HepG2 (cell line): Measurements from ENCODE around the gene IFI30. TPM values are rescaled to one million over a fixed set of nuclear protein-coding genes. Genes with fewer than 3 reads are reported as not detected.

ENCODE experiments used
- ATAC-seq: fragments of 200-7000 bp; cut with Tn5 transposase; 3 replicates; pipeline ENCODE4 v1.9.1; 2020; ENCODE audit warnings: mild to moderate bottlenecking, moderate library complexity
- BruUV-seq: library from RNA; stranded (reverse); fragments of 400-500 nt; replicated peaks from 2 replicates; lab custom pipeline; 2021; lab: Mats Ljungman, UMichigan
- CTCF ChIA-PET: fragments of 300-600 bp; formaldehyde crosslinking; extraction: SDS; loops from one replicate; lab custom pipeline; 2021; ENCODE audit warnings: low total read pairs, inconsistent platforms, low intra/inter-chr PET ratio; lab: Yijun Ruan, JAX
- POLR2A ChIA-PET: fragments of 350-600 bp; sonication (Branson Sonifier 250); formaldehyde crosslinking; loops from one replicate; lab custom pipeline; 2020; ENCODE audit warnings: antibody characterized with exemption, inconsistent platforms; lab: Yijun Ruan, JAX
- DNase-seq: peaks from one replicate; pipeline ENCODE4 v3.0.0-alpha.2; 2015; ENCODE audit warnings: low spot score
- FAIRE-seq: peaks from 3 replicates; lab custom pipeline; 2011; peaks lifted over from hg19 to GRCh38; lab: Jason Lieb, UNC
- H2AFZ ChIP-seq: one replicate; pipeline ENCODE4 v1.6.1; 2011; ENCODE audit warnings: low read length, inconsistent platforms
- H3K27ac ChIP-seq: fragments of 300-600 bp; 3 replicates; pipeline ENCODE4 v1.8.0; 2011; ENCODE audit warnings: mixed run types, mild to moderate bottlenecking, mixed read lengths, low read length, inconsistent platforms; ENCODE audit not compliant: insufficient read depth; ENCODE audit errors: extremely low read length
- H3K27me3 ChIP-seq, 2 experiments: fragments of 200-600 bp in 1 of 2; 2 replicates in 1 of 2; 3 replicates in 1 of 2; pipeline versions ENCODE4 v1.6.0 to v1.8.0; 2011; ENCODE audit warnings: low read length in 2 of 2, mild to moderate bottlenecking in 2 of 2, moderate library complexity in 2 of 2, inconsistent platforms in 1 of 2; ENCODE audit not compliant: insufficient read depth in 2 of 2, control insufficient read depth in 1 of 2
- H3K36me3 ChIP-seq, 2 experiments: fragments of 200-600 bp in 1 of 2; replicated peaks in 1 of 2; 2 replicates in 1 of 2; 3 replicates in 1 of 2; pipeline versions ENCODE4 v1.5.1 to v1.8.0; 2011; ENCODE audit warnings: low read length in 2 of 2, inconsistent platforms in 1 of 2; ENCODE audit not compliant: insufficient read depth in 2 of 2, control insufficient read depth in 1 of 2
- H3K4me1 ChIP-seq: 2 replicates; pipeline ENCODE4 v1.5.1; 2012; ENCODE audit warnings: low read length, inconsistent platforms; ENCODE audit not compliant: insufficient read depth
- H3K4me2 ChIP-seq: 2 replicates; pipeline ENCODE4 v1.6.0; 2011; ENCODE audit warnings: low read depth, low read length, inconsistent platforms
- H3K4me3 ChIP-seq, 3 experiments: fragments of 200-600 bp in 1 of 3; sonication (generic), shearing (Covaris generic) in 1 of 3; replicated peaks in 1 of 3; 2 replicates each; pipeline ENCODE4 v1.5.1; 2011 to 2016; ENCODE audit warnings: low read length in 3 of 3, inconsistent platforms in 2 of 3, low read depth in 2 of 3, mild to moderate bottlenecking in 2 of 3, control low read depth in 1 of 3, mixed read lengths in 1 of 3; ENCODE audit not compliant: insufficient read depth in 1 of 3
- H3K79me2 ChIP-seq: one replicate; pipeline ENCODE4 v1.6.1; 2011; ENCODE audit warnings: low read length, inconsistent platforms; ENCODE audit not compliant: insufficient read depth
- H3K9ac ChIP-seq: 2 replicates; pipeline ENCODE4 v1.6.0; 2011; ENCODE audit warnings: mild to moderate bottlenecking, low read depth, low read length, inconsistent platforms; ENCODE audit not compliant: insufficient read depth
- H3K9me3 ChIP-seq: 2 replicates; pipeline ENCODE4 v1.5.1; 2012; ENCODE audit warnings: mild to moderate bottlenecking, low read length
- H4K20me1 ChIP-seq: 2 replicates; pipeline ENCODE4 v1.6.0; 2011; ENCODE audit warnings: inconsistent platforms, mild to moderate bottlenecking, low read length, moderate library complexity; ENCODE audit not compliant: insufficient read depth
- BHLHE40 ChIP-seq: IDR thresholded peaks from 2 replicates; pipeline ENCODE4 v1.6.1; 2011; ENCODE audit warnings: low read length, improper control_type of control experiment
- CBX2 ChIP-seq, 2 experiments: fragments of 200-600 bp in 1 of 2; sonication (generic); formaldehyde crosslinking in 1 of 2; IDR thresholded peaks; 2 replicates each; pipeline versions ENCODE4 v1.7.0 to v1.8.1; 2018 to 2022; ENCODE audit warnings: low read depth in 2 of 2, low read length in 1 of 2, mild to moderate bottlenecking in 1 of 2, missing genetic modification reagents in 1 of 2
- CREB1 ChIP-seq, 2 experiments: fragments of 450-650 bp in 1 of 2; IDR thresholded peaks; 2 replicates each; pipeline ENCODE4 v1.6.1; 2016 to 2017; ENCODE audit warnings: control low read depth in 1 of 2, mild to moderate bottlenecking in 1 of 2, missing compliant biosample characterization in 1 of 2, missing genetic modification characterization in 1 of 2
- FLYWCH1 ChIP-seq: sonication (generic); formaldehyde crosslinking; IDR thresholded peaks from 2 replicates; pipeline ENCODE4 v1.8.1; 2023; ENCODE audit warnings: mild to moderate bottlenecking, missing genetic modification reagents
- GATA4 ChIP-seq: sonication (generic); IDR thresholded peaks from 2 replicates; pipeline ENCODE4 v1.6.1; 2016; ENCODE audit warnings: antibody characterized with exemption, low read depth, borderline replicate concordance
- HES4 ChIP-seq: sonication (generic); formaldehyde crosslinking; IDR thresholded peaks from 2 replicates; pipeline ENCODE4 v1.9.0; 2021; ENCODE audit warnings: mild to moderate bottlenecking, missing genetic modification reagents, borderline replicate concordance
- HNRNPL ChIP-seq: fragments of 200-400 bp; formaldehyde crosslinking; IDR thresholded peaks from 2 replicates; pipeline ENCODE4 v1.6.1; 2017; ENCODE audit warnings: mild to moderate bottlenecking, low read depth, low read length
- HNRNPLL ChIP-seq: fragments of 200-400 bp; formaldehyde crosslinking; IDR thresholded peaks from 2 replicates; pipeline ENCODE4 v1.6.1; 2017; ENCODE audit warnings: mild to moderate bottlenecking, low read depth, low read length; ENCODE audit not compliant: poor library complexity, severe bottlenecking
- JUND ChIP-seq: sonication (generic); formaldehyde crosslinking; IDR thresholded peaks from 2 replicates; pipeline ENCODE4 v1.8.0; 2022; ENCODE audit warnings: mild to moderate bottlenecking, missing genetic modification reagents
- MTF2 ChIP-seq: sonication (generic); formaldehyde crosslinking; IDR thresholded peaks from 2 replicates; pipeline ENCODE4 v1.5.0; 2020; ENCODE audit warnings: missing genetic modification reagents, borderline replicate concordance
- MXI1 ChIP-seq: IDR thresholded peaks from 3 replicates; pipeline ENCODE4 v1.6.1; 2012; ENCODE audit warnings: low read depth, low read length, inconsistent platforms, borderline replicate concordance
- POLR2A ChIP-seq, 2 experiments: IDR thresholded peaks; 2 replicates each; pipeline ENCODE4 v1.6.1; 2011; ENCODE audit warnings: low read depth in 2 of 2, low read length in 2 of 2, mild to moderate bottlenecking in 1 of 2, moderate library complexity in 1 of 2; ENCODE audit not compliant: insufficient read depth in 1 of 2
- POLR2G ChIP-seq: fragments of 200-400 bp; formaldehyde crosslinking; IDR thresholded peaks from 2 replicates; pipeline ENCODE4 v1.6.1; 2018; ENCODE audit warnings: mild to moderate bottlenecking, low read depth, low read length, moderate library complexity
- RELA ChIP-seq: sonication (generic); formaldehyde crosslinking; IDR thresholded peaks from 2 replicates; pipeline ENCODE4 v1.4.0; 2020; ENCODE audit warnings: missing genetic modification reagents
- SP4 ChIP-seq: sonication (generic); formaldehyde crosslinking; IDR thresholded peaks from 2 replicates; pipeline ENCODE4 v1.8.1; 2023; ENCODE audit warnings: mild to moderate bottlenecking, missing genetic modification reagents
- ZKSCAN1 ChIP-seq: fragments of 150-350 bp; IDR thresholded peaks from 2 replicates; pipeline ENCODE4 v1.6.1; 2014; ENCODE audit warnings: low read length
- ZNF160 ChIP-seq: sonication (generic); formaldehyde crosslinking; IDR thresholded peaks from 2 replicates; pipeline ENCODE4 v1.8.0; 2022; ENCODE audit warnings: mild to moderate bottlenecking, inconsistent platforms, missing genetic modification reagents
- ZNF260 ChIP-seq: sonication (generic); formaldehyde crosslinking; IDR thresholded peaks from 2 replicates; pipeline ENCODE4 v1.4.0; 2020; ENCODE audit warnings: missing genetic modification reagents, low read depth, mild to moderate bottlenecking, borderline replicate concordance
- ZNF333 ChIP-seq: sonication (generic); formaldehyde crosslinking; IDR thresholded peaks from 2 replicates; pipeline ENCODE4 v1.4.0; 2020; ENCODE audit warnings: mild to moderate bottlenecking, missing genetic modification reagents, borderline replicate concordance
- ZNF761 ChIP-seq: sonication (generic); formaldehyde crosslinking; conservative IDR thresholded peaks from 2 replicates; pipeline ENCODE4 v1.4.0; 2020; ENCODE audit warnings: mild to moderate bottlenecking, missing genetic modification reagents
- ZNF768 ChIP-seq: sonication (generic); formaldehyde crosslinking; IDR thresholded peaks from 2 replicates; pipeline ENCODE4 v1.4.0; 2020; ENCODE audit warnings: missing genetic modification reagents
- ZNF879 ChIP-seq: sonication (generic); formaldehyde crosslinking; IDR thresholded peaks from 2 replicates; pipeline ENCODE4 v1.8.1; 2023; ENCODE audit warnings: missing genetic modification reagents
- WGBS: methylation state at CpG from one replicate; pipeline ENCODE4 v1.1.6; 2017; ENCODE audit warnings: low lambda C conversion rate; 5-methylcytosine and 5-hydroxymethylcytosine counted together
- in situ Hi-C: cut with HindIII; loops from 2 replicates; pipeline ENCODE4 v1.10.0; 2017; ENCODE audit warnings: low pct_unique_long_range_greater_than_20kb; ENCODE audit not compliant: extremely low pct_ligation_motif_present
- intact Hi-C: fragments of 100-400 bp; cut with micrococcal nuclease; formaldehyde crosslinking; loops from one replicate; pipeline ENCODE4 v1.10.0; 2022; ENCODE audit not compliant: unreplicated experiment
- polyA plus RNA-seq, 8 experiments: library from polyadenylated mRNA; depleted of rRNA in 3 of 8; stranded (reverse) in 7 of 8; unstranded in 1 of 8; fragments of >200 nt; fragmentation: Illumina TruSeq in 4 of 8; extraction: Trizol in 4 of 8; gene quantifications; 2 replicates each; pipeline versions ENCODE4 v1.2.1 to v1.2.3, GENCODE V29; 2011 to 2016; ENCODE audit warnings: low read depth in 4 of 8, missing spikeins in 1 of 8, mixed read lengths in 1 of 8; ENCODE audit not compliant: insufficient read depth in 1 of 8
- total RNA-seq, 5 experiments: library from RNA; depleted of rRNA; stranded (reverse); fragments of >200 nt; fragmentation: Illumina TruSeq; extraction: Trizol; gene quantifications; 2 replicates each; pipeline ENCODE4 v1.2.3, GENCODE V29; 2016; ENCODE audit warnings: low read depth in 1 of 5

Gene IFI30
- total and polyA plus RNA-seq, 2 of the 13 experiments (the other 11 are each of a cell fraction or from before 2014, with no cell fraction given): 25.0 to 79.4 TPM

- no peak for TF ChIP-seq MXI1
- TF ChIP-seq JUND: no peak
- TF ChIP-seq ZNF333 (CRISPR knock-in tag): no peak
- no peak for TF ChIP-seq HNRNPL
- TF ChIP-seq MTF2 (CRISPR knock-in tag): no peak
- no peak for TF ChIP-seq RELA (CRISPR knock-in tag)
- no peak for TF ChIP-seq ZNF761 (CRISPR knock-in tag)
- no peak for TF ChIP-seq ZNF160 (CRISPR knock-in tag)
Measured at GRCh38 chr19:18149596-18149975, 24.0 kb upstream of the IFI30 start (continued).

- 91% methylated on average over 13 of the region's 18 CpGs for WGBS
- H3K9ac ChIP-seq: peak overlapping the region; percentile 87; the same call in 1 of the 2 replicates
- intact Hi-C loops: no loop called here
Measured at GRCh38 chr19:18150776-18151624, 22.6 kb upstream of the IFI30 start.

More at GRCh38 chr19:18150776-18151624, 22.6 kb upstream of the IFI30 start:
- ChIA-PET POLR2A (interaction anchor here (1.3 to 3.1 kb wide), 8 partner anchors 9 to 74 kb away, joined by 4 to 18 read pairs (median 7); no protein-coding TSS in a partner anchor), CTCF (no interaction called here)
- Histone ChIP-seq H3K36me3 (peaks cover 8 to 17% of the 10 kb centered on the region in 2 experiments; a peak in 4 of 5 replicates), H3K79me2 (peaks cover 13% of the 10 kb centered on the region), H3K27me3 (no peaks in the 10 kb centered on the region; a peak in 1 of 5 replicates), H3K9me3 (no peaks in the 10 kb centered on the region), H3K4me3 (no peak overlapping the region; a peak in 1 of 6 replicates), H4K20me1 (0 out of 2 replicates have a peak, but pooled peaks cover 3% of the 10 kb centered on the region), H3K27ac (peak overlapping the region; percentile 94), H3K4me2 (peak overlapping the region; percentile 91), H3K4me1 (peaks cover 38% of the 10 kb centered on the region), H2AFZ (no peak overlapping the region)
- TF ChIP-seq ZNF879 (CRISPR knock-in tag): no peak
- peak; percentile 81; the same call in 1 of the 2 replicates for TF ChIP-seq ZNF768 (CRISPR knock-in tag)
- 0 out of 2 replicates have a peak, but pooled peaks have one; percentile 28 for TF ChIP-seq HES4 (CRISPR knock-in tag)
- no peak for TF ChIP-seq BHLHE40
- no peak for TF ChIP-seq HNRNPLL
- TF ChIP-seq POLR2G: 0 out of 2 replicates have a peak, but pooled peaks have one; percentile 2
- TF ChIP-seq FLYWCH1 (CRISPR knock-in tag): 0 out of 2 replicates have a peak, but pooled peaks have one; percentile 26
- peak; percentile 25; the same call in 1 of the 2 replicates for TF ChIP-seq ZKSCAN1
- TF ChIP-seq CBX2 (IDR thresholded peaks at IDR 0.05; ENCODE audit: low read depth, low read length): no peak
- TF ChIP-seq CBX2 (CRISPR knock-in tag; IDR thresholded peaks at IDR 0.05; ENCODE audit: low read depth): no peak
- TF ChIP-seq ZNF260 (CRISPR knock-in tag): no peak
- no peak for TF ChIP-seq GATA4
- peak in 1 of 2 experiments; percentile 34; a peak in 2 of 4 replicates for TF ChIP-seq POLR2A (IDR thresholded peaks at IDR 0.05; ENCODE audit: insufficient read depth in 1 of 2, low read depth in 2 of 2, low read length in 2 of 2)
- peak; percentile 61; the same call in 1 of the 2 replicates for TF ChIP-seq SP4 (CRISPR knock-in tag)
- no peak for TF ChIP-seq CREB1 (IDR thresholded peaks at IDR 0.05)
- 0 out of 2 replicates have a peak, but pooled peaks have one; percentile 7 for TF ChIP-seq CREB1 (CRISPR knock-in tag; IDR thresholded peaks at IDR 0.05)
- no peak for DNase-seq
- in situ Hi-C loops: loop anchor here (5.0 kb wide), 1 partner anchor 39 kb away; no protein-coding TSS in a partner anchor
- no peak for ATAC-seq
- BruUV-seq: no TSS peak
- no peak for FAIRE-seq
